Fibroblast of skin of left biceps (primary cell): Measurements from ENCODE around the gene ABR.
A peak's percentile ranks its signal among the peaks of the same experiment; 100 is the strongest.
"Not testable (repeated sequence)": the region's sequence is repeated elsewhere in the genome, so short reads cannot be mapped to it uniquely, and the experiment has no call there.

Experiments
- DNase-seq, 2 experiments: peaks; one replicate each; pipeline ENCODE4 v3.0.0-alpha.2; 2013; ENCODE audit warnings: low read depth in 2 of 2

The ABR gene

DNA sequence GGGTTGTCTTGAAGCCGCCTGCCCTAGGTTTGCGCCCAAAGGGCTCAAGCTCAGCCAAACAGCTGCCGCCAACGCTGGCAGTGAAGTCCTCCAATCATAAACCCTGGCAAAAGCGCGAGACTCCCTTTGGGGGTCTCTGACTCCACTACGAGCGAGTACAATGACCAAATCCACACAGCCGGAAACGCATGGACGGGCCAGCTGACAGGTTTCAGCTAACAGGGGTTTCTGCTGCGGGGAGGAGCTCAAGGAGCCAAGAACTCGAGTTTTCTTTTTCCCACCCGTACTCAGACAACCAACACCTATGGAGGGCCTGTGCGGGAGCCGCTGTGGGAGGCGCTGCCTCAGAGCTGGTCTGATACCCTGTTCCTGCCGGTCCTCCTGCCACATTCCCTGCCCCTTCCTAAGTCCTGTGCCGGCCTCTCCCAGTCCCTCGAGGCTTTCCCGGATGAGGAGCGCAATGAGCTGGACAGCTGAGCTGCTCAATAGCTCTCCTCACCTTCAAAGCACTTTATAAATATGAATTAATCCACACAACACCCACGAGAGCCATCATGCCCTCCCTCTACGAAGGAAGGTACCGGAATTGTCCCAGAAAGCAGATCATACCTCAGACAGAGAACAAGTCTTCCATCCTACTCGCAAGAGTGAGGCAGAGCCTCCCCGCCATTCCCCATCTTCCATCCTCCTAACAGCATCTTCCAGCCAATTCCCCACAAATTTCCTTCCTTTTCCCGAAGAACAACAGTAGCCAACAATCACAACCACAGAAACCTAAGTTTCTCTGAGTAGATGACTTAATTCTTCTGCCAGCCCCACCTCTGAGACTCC lies 6.1 kb downstream of the ABR start:
- no peak for DNase-seq

DNA sequence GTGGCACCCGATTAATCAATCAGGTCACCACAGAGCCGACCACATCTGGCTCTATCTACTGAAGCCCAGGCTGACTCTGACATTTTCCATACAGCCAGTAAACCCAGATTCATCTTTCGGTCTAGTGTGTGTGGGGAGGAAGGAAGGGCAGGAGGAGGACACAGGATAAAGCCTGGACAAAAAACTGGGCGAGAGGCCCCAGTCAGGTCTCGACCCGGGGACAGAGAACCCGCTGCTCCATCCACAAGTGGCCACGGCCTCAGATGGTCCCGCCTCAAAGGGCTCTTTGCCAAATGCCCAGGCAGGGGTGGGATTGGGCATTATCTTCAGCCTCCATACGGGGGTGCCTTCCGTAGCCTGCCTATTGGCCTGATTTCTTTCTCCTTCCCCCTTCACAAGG lies 7.8 kb downstream of the ABR start:
- DNase-seq = no peak

DNA sequence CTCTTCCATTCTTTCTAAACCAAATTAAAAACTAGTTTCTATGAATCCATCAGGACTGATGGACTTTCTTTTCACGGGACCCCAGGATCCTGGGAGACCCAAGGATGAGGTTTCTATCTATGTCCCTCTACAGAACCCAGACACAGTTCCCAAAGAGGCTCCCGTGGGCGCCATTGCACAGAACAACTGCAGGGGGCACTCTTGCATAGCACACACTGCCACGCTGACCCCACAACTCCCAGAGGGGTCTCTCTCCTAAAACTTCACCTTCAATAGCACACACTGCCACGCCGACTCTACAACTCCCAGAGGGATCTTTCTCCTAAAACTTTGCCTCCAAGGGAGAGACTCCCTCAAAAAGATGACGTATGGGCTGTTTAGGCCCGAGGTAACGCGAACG lies 9.0 kb downstream of the ABR start:
- no peak for DNase-seq

DNA sequence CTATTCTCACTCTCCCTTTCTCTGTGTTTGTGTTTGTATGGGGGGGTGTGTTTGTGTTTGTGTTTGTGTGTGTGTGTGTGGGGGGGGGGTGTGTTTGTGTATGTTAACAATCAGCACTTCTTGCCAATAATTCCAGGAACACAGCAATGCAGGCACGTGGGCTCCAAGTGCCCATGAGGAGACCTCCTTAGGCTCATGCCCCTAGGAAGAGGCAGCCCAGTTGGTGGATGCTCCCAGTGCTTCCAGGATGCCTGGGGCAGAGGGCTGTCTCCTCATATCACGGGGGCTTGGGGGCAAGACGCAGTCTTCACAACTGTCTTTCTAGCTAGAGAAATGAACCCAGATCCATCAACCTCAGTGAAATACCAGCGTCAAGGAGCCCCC lies 9.9 kb downstream of the ABR start:
- DNase-seq = no peak

DNA sequence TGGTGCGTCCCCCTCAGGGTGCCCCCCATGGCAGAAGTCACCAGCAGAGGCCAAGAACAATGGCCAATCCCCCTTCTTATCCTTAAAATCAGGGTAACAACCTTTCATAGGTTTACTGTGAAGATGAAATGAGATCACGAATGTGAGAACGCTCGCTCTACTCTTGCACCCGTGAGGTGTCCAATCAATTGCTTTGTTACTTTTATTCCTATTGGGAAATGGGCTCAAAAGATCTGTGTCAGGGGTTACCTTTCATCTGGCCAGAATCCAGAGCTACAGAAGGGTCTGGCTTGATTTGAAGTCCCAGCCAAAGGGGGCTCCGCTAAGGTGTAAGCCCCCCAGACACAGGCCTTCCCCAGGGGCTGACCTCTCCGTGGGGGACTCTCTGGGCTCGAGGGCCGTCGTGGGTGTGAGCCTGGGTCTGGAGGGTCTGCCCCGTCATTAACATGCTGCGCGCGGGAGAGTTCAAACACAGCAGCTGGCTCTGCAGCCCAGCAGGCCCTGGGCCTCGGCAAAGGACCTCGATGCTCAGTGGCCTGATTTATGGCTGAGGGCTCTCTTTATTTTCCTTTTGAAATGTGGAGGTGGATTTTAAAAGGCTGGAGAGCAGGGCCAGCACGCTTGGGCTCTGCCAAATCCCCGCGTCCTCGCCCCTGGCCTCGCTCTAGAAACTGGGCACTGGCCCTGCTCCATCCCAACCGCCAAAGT lies 10.4 kb downstream of the ABR start:
- no peak for DNase-seq

DNA sequence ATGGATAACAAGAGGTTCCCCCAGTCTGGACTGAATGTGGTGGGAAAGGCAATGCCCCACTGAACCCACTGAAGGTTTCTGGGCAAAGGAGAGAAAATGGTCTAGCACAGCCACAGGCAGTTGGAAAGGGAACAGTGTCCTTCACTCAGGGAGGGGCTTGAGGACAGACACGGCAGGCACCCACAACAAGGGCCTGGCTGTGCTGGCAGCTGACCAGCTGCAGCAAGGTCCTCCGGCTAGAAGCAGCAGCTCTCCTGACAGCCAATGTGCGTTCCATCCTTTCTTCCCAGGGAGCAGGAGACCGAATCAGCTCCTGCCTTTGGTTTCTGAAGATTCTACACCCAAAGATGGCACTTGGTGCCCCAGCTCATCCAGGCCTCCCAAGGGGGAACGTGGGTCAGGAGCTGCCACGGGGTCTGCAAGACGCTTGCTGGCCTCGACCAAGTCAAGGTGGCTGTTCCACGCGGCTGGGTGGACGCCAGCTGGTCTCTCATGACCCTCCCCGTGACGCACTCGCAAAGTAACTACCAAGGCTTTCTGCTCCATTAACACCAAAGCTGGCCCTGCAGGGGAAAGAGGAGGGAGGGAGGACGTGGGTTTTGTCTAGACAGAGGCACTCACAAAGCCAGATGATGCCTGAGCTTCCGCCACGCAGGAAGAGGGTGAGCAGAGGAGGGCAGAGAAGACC lies 11.1 kb downstream of the ABR start:
- DNase-seq = no peak

DNA sequence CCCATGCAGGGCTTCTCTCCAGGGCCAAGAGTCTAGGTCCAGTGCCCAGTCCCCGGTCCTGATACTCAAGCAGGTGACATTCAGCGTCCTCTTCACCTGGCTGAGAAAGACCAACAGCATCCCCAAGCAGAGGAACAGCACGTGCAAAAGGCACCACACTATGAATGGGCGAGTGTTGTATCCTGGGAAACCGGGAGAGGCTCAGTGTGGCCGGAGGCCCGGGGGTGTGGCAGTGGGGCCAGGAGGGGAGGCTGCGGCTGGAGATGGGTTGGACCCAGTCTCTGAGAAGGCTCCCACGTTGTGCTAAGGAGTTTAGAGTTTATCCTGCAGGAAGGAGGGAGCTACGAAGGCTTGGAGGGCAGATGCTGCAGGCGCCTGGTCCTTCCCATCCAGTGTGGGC lies 13.5 kb downstream of the ABR start:
- no peak for DNase-seq

DNA sequence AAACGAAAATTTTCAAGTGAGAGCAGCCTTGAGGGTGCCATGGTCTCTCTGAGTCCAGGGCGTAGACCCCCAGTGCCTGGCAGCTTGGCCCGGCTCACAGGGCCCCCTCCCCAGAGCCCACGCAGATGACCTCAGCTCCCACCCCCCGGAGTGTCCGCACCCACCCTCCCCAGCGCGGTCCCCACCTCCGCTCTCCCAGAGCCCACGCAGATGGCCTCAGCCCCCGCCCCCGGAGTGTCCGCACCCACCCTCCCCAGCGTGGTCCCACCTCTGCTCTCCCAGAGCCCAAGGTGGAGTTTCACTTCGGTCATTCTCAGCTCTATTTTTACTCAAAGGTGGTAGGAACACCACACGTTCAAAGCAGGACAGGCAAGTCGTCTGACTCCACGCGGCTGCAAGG lies 13.9 kb downstream of the ABR start:
- no peak for DNase-seq

DNA sequence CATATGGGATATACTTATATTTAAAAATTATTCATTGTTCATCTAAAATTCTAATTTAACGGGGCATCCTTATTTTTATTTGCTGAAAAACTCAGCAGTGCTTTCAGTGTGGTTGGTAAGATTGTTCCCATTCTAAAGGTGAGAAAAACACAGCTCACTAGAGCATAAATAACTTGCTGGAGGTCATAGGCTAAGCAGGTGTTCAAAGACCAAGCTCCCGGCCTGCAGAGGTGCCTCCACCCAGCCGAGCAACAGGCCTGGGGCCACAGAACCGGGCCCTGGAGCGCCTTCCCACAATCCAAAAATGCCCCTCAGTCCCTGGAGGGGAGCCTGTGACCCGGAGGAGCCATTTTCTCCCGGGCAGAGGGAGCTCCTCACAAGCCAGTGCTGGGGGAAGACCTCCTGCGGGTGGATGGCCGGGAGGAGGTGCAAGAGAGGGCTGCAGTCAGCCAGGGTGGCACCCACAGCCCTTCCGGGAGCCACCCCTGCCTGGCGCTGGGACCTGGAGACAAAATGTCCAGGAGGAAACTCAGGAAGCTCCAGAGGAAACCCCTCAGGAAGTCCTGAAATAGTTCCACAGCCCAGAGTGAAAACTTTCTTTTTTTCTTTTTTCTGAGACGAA lies 14.7 kb downstream of the ABR start:
- no peak for DNase-seq

DNA sequence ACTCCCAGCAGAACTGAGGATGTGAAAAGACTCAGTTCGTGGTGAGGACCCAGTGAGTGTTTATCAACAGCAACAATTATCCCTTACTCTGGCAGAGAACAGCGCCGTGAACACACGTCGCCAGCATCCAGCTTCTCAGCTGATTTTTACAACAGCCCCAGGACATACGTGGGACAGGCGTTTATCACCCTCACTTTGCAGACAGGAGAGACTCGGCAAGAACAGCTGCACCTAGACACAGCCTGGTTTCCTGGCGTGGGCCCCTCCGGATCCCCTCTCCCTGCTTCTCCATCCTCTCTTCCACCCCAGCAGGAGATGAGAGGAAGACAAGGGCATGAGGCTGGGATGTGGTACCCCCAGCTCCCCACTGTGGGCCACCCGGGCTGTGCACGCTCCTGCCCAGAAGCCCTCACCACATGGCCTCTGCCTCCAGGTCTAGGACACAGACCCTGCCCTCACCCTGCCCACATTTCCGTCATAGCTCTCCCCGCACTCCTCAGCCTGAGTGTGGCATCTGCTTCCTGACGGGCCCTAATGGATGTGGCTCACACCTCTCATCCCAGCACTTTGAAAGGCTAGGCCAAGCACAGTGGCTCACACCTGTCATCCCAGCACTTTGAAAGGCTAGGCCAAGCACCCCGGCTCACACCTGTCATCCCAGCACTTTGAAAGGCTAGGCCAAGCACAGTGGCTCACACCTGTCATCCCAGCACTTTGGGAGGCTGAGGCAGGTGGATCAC lies 17.5 kb downstream of the ABR start:
- no peak for DNase-seq

DNA sequence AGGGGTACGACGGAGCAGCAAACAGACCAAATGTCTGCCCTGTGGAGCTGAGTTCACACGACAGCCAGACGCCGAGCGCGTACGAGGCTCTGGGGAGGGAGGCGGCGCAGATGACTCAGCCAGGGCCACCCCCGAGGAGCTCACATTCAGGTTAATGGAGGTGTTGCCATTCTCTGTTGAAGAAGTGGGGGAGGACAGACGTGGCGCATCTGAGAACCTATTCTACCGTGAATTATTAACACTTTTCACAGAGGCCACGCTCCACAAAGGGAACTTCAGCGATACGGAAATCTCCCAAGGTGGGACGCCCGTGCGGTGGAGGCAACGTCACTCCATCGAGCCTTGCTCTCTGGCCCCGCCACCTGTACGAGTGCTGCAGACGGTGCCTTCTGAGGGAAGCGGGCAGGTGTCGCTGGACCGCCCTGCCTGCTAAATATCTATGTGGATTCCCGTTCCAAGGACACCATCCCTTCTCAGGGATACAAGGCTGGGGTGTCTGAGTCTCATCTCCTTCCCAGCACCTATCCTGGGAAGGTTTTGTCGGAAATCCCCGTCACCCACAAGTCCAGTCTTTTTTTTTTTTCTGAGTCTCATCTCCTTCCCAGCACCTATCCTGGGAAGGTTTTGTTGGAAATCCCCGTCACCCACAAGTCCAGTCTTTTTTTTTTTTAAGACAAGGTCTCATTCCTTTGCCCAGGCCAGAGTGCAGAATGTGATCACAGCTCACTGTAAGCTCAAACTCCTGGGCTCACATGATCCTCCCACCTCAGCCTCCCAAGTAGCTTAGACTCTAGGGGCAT lies 19.0 kb downstream of the ABR start:
- DNase-seq = no peak

DNA sequence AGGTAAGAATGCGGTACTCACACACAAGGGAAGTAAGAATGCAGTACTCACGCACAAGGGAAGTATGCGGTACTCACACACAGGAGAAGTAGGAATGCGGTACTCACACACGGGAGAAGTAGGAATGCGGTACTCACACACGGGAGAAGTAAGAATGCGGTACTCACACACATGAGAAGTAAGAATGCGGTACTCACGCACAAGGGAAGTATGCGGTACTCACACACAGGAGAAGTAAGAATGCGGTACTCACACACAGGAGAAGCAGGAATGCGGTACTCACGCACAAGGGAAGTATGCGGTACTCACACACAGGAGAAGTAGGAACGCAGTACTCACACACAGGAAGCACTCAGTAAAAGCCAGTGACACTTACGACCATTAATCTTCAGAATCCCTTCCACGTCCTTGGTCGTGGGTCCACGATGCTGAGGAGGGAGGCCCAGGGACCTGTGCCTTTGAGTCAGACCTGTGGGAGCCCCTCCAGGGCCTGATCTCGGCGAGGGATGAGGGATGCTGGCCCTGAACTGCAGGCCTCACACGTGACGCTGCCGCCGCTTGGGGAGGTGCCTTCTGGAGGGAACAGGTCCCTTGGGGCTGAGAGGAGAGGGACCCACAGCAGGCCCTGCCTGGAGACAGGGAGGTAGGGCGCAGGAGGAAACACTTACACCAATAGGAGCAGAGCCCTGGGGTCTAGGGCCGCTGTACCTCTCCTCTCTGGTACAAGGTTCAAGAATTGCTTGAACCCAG lies 20.2 kb downstream of the ABR start:
- no peak for DNase-seq

DNA sequence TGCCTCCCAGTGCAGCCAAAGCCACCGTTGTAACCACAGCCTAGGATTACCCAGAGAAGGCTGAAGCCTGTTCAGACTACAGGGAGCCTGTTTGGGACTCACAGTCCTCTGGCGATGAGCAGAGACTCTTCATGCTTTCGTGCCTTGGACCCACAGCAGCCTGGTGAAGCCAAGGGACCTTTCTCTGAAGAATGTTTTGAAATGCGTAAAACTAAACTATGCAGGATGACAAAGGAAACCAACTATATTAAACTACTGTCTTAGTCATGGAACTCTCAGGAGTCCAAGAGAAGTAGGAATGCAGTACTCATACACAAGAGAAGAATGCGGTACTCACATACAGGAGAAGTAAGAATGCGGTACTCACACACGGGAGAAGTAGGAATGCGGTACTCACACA lies 20.9 kb downstream of the ABR start:
- DNase-seq = peak in 1 of 2 experiments; percentile 33

DNA sequence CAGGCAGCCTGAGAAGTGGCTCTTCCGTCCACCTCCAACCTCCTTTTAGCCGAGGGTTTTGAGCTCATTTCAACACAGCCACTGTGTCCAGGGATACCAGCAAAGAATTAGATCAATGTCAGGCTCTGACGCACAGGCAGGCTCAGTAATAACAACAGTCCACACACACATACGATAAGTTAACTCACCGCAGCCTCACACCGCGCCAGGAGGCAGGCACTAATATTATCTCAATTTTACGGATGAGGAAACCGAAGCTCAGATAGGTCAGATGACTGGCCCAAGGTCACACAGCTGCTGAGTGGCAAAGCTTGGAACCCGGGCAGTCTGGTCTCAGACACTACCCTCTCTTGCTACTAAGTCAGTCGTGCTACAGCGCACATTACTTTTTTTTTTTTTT lies 22.9 kb downstream of the ABR start:
- DNase-seq = no peak

DNA sequence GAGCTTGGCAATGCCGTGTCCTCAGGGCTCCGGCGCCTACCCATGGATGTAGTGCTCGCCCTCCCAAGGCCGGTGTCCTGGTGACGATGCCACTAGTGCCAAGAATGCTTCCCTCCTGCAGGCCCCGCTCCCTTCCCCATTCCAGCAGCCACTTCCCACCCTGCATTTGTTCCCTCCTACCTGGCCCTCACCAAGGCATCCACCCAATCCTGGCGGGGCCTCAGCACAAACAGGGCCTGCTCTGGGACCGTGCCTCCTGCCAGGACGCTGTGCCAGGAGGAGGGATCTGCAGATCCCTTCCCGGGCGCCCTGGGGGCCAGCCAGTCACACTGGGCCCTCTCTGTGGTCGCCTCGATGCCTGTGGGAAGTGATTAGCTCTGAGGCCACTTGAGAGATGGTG lies 25.1 kb downstream of the ABR start:
- DNase-seq = no peak

DNA sequence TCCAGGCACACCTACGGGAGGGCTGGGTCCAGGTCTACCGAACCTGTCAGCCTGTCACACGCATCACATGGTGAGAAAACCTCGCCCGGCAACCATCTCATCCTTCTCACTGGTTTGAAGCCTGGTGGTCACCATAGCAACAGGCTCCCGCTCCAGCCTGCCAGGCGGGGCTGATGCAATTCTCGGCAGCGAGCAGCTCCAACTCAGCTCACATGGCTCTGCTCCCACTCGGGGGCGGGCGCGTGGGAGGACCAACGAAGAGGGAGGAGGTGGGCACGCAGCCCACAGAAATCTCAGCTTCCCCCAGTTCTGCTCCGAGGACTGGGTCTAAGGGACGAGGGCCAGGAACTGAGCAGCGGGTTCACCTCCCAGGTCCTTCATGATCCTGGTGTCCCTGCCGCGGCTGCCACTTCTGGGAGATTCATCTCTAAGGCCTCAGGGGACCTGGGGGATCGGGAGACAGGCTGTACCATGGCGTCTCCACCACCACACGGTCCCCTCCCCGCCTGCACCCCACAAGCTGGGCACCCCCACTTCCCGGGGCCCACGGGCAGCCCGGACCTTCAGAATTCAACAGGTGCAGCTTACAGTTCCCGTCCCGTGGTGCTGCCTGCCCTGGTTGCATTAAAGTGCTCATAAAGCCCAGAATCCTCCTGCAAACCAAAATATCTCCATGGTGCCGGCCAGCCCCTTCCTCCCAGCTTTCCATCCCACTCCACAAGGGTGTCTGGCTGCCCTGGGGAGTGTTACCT lies 25.8 kb downstream of the ABR start:
- peak; percentile 54 to 58 for DNase-seq

DNA sequence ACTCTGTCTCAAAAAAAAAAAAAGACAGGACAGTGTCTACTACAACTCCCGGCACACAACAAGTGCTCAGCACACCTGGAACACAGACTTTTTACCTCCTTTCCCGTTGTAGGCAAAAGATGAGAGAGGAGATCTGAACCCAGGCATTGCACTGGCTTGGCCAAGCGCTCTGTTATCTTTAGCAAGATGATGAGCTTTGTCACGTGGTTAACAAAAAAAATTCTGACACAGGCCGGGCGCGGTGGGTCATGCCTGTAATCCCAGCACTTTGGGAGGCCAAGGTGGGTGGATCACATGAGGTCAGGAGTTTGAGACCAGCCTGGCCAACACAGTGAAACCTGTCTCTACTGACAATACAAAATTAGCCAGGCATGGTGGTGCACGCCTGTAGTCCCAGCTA lies 27.2 kb downstream of the ABR start:
- not testable (repeated sequence) for DNase-seq

DNA sequence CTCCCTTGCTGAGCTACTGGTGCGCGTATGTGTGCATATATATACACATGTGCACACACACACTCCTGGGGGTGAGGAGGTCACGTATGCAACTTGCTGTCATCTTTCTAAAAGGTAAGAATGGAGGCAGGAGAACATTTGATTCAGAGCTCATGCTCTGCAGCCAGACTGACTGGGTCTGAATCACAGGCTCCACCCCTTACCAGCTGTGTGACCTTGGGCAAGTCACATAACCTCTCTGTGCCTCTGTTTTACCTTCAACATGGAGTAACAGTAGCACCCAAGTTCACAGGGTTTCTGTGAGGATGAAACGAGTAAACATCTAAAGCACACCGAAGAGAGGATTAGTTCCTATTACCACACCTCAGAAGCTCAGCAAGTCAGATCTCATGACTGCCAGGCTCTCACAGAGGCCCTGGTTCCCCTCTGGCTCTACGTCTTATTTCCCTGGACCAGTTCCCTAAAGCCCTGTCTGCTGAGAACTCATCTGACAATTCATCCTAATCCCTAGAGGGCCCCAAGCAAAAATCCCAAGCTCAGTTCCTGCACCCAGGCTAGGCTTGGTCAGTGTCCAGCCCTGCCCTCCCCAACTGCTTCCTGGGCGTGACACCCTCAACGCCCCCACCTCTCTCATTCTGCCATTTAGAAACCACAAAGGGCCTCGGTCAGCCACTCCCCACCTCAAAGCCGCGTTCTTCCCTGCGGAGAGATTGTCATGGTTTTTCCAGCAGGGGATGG lies 28.7 kb downstream of the ABR start:
- DNase-seq = no peak

DNA sequence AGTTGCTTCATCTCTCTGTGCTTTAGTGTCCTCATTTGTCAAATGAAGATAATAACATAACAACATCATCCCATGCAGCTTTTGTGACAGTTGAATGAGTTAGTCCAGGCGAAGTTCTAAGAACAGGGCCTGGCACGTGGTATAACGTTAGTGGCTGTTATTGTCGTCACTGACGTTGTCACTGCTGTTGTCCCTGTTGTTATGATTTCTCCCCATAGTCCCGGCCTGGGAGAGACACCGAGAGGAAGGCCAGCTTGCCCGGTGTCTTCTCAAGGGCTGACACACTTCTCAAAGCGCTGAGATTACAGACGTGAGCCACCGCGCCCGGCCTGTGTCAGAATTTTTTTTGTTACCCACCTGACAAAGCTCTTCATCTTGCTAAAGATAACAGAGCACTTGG lies 29.9 kb downstream of the ABR start:
- no peak for DNase-seq
